HCT116 (cell line): ENCODE measurements around the gene LHX5. TPM values are rescaled to one million over a fixed set of nuclear protein-coding genes. Genes with fewer than 3 reads are reported as not detected.

ENCODE experiments used
- ATAC-seq: fragments of 200-7000 bp; cut with Tn5 transposase; 2 replicates; pipeline ENCODE4 v1.9.1; 2020; ENCODE audit warnings: mild to moderate bottlenecking, moderate library complexity
- BruUV-seq: library from RNA; stranded (reverse); fragments of 400-500 nt; replicated peaks from 2 replicates; lab custom pipeline; 2021; lab: Mats Ljungman, UMichigan
- CTCF ChIA-PET: fragments of 300-600 bp; sonication (Branson Sonifier 250); formaldehyde crosslinking; loops from one replicate; lab custom pipeline; 2021; ENCODE audit warnings: antibody characterized with exemption; lab: Charles Lee
- POLR2A ChIA-PET: fragments of 300-600, 350-600 bp; sonication (Branson Sonifier 250); formaldehyde crosslinking; loops from one replicate; lab custom pipeline; 2021; ENCODE audit warnings: antibody characterized with exemption; lab: Charles Lee
- RAD21 ChIA-PET, 2 experiments: fragments of 300-600 bp; sonication (Branson Sonifier 250); formaldehyde crosslinking; loops; one replicate each; lab custom pipeline; 2023; ENCODE audit warnings: low total read pairs in 2 of 2; ENCODE audit not compliant: uncharacterized antibody in 2 of 2, unreplicated experiment in 2 of 2, low non-redundant PET in 1 of 2; lab: Charles Lee
- DNase-seq: peaks from one replicate; pipeline ENCODE4 v3.0.0-alpha.2; 2010; ENCODE audit warnings: low read depth, low spot score
- H2AFZ ChIP-seq: fragments of 200-600 bp; shearing (Covaris generic), sonication (generic); 2 replicates; pipeline ENCODE4 v1.6.1; 2017; ENCODE audit warnings: low read depth, mixed run types, mixed read lengths, antibody characterized with exemption, low read length; ENCODE audit not compliant: poor library complexity, severe bottlenecking
- H3K27ac ChIP-seq: 2 replicates; pipeline ENCODE4 v1.5.1; 2012; ENCODE audit warnings: low read depth, low read length
- H3K27me3 ChIP-seq: fragments of 200-600 bp; sonication (generic); 2 replicates; pipeline ENCODE4 v1.6.1; 2016; ENCODE audit warnings: mixed run types, low read length, mixed read lengths; ENCODE audit not compliant: insufficient read depth
- H3K36me3 ChIP-seq, 2 experiments: fragments of 200-500 bp in 1 of 2; fragments of 200-600 bp in 1 of 2; sonication (Bioruptor generic) in 1 of 2; sonication (generic) in 1 of 2; 2 replicates each; pipeline versions ENCODE4 v1.5.1 to v1.6.1; 2014 to 2016; ENCODE audit warnings: low read length in 2 of 2, inconsistent platforms in 1 of 2, mixed read lengths in 1 of 2, mixed run types in 1 of 2; ENCODE audit not compliant: insufficient read depth in 2 of 2, control insufficient read depth in 1 of 2
- H3K4me1 ChIP-seq, 2 experiments: fragments of 200-600 bp in 1 of 2; sonication (generic) in 1 of 2; 2 replicates each; pipeline versions ENCODE4 v1.5.1 to v1.6.1; 2012 to 2017; ENCODE audit warnings: low read length in 2 of 2, inconsistent platforms in 1 of 2, mild to moderate bottlenecking in 1 of 2, mixed read lengths in 1 of 2, mixed run types in 1 of 2, moderate library complexity in 1 of 2; ENCODE audit not compliant: insufficient read depth in 2 of 2, control insufficient read depth in 1 of 2
- H3K4me2 ChIP-seq: fragments of 200-600 bp; sonication (generic); 2 replicates; pipeline ENCODE4 v1.6.1; 2017; ENCODE audit warnings: mixed run types, low read length, mixed read lengths
- H3K4me3 ChIP-seq, 2 experiments: fragments of 200-600 bp in 1 of 2; sonication (generic) in 1 of 2; replicated peaks in 1 of 2; 2 replicates each; pipeline ENCODE4 v1.5.1; 2011 to 2016; ENCODE audit warnings: low read length in 2 of 2, control low read depth in 1 of 2, low read depth in 1 of 2, mild to moderate bottlenecking in 1 of 2, mixed read lengths in 1 of 2, mixed run types in 1 of 2
- H3K79me2 ChIP-seq: fragments of 200-600 bp; sonication (generic); 2 replicates; pipeline ENCODE4 v1.6.1; 2017; ENCODE audit warnings: mild to moderate bottlenecking, mixed run types, low read length, moderate library complexity, mixed read lengths; ENCODE audit not compliant: insufficient read depth
- H3K9ac ChIP-seq: fragments of 200-600 bp; sonication (generic); 2 replicates; pipeline ENCODE4 v1.6.1; 2016; ENCODE audit warnings: low read length, mixed read lengths
- H3K9me2 ChIP-seq: fragments of 200-600 bp; sonication (generic), shearing (Covaris generic); 2 replicates; pipeline ENCODE4 v1.6.1; 2017; ENCODE audit warnings: mixed run types, mild to moderate bottlenecking, moderate library complexity; ENCODE audit not compliant: insufficient read depth
- H3K9me3 ChIP-seq, 2 experiments: fragments of 200-500 bp in 1 of 2; fragments of 200-600 bp in 1 of 2; sonication (Bioruptor generic) in 1 of 2; sonication (generic) in 1 of 2; 2 replicates each; pipeline ENCODE4 v1.6.1; 2014 to 2017; ENCODE audit warnings: low read length in 2 of 2, mixed read lengths in 2 of 2, inconsistent platforms in 1 of 2, low read depth in 1 of 2, mild to moderate bottlenecking in 1 of 2, mixed run types in 1 of 2, moderate library complexity in 1 of 2; ENCODE audit not compliant: control insufficient read depth in 1 of 2, insufficient read depth in 1 of 2
- H4K20me1 ChIP-seq: fragments of 200-600 bp; sonication (generic), shearing (Covaris generic); 2 replicates; pipeline ENCODE4 v1.6.1; 2017; ENCODE audit warnings: mixed run types, mild to moderate bottlenecking, moderate library complexity; ENCODE audit not compliant: insufficient read depth
- ATF3 ChIP-seq: IDR thresholded peaks from 2 replicates; pipeline ENCODE4 v1.6.1; 2012
- CBX3 ChIP-seq: IDR thresholded peaks from 2 replicates; pipeline ENCODE4 v1.6.1; 2012; ENCODE audit warnings: low read depth
- EGR1 ChIP-seq: IDR thresholded peaks from 2 replicates; pipeline ENCODE4 v1.6.1; 2012; ENCODE audit warnings: low read depth
- EZH2phosphoT487 ChIP-seq: fragments of 200-600 bp; IDR thresholded peaks from 2 replicates; pipeline ENCODE4 v1.6.1; 2018; ENCODE audit warnings: antibody characterized with exemption, borderline replicate concordance
- POLR2A ChIP-seq: IDR thresholded peaks from 2 replicates; pipeline ENCODE4 v1.7.0; 2011; ENCODE audit warnings: borderline replicate concordance; ENCODE audit not compliant: insufficient read depth, insufficient read length; ENCODE audit errors: extremely low read depth
- SP1 ChIP-seq: IDR thresholded peaks from 2 replicates; pipeline ENCODE4 v1.6.1; 2012; ENCODE audit warnings: low read depth
- SRF ChIP-seq: IDR thresholded peaks from 2 replicates; pipeline ENCODE4 v1.6.1; 2012; ENCODE audit warnings: low read depth
- intact Hi-C: fragments of 100-400 bp; cut with micrococcal nuclease; formaldehyde crosslinking; loops from 2 replicates; pipeline ENCODE4 v1.10.0; 2022
- total RNA-seq: library from RNA; stranded (reverse); gene quantifications from one replicate; pipeline ENCODE4 v1.2.1, GENCODE V29; 2021; ENCODE audit not compliant: unreplicated experiment
- TF ChIP-seq, protein P1 (sequence below), 3 experiments: fragments of 200-600 bp in 1 of 3; sonication (generic) in 1 of 3; IDR thresholded peaks in 2 of 3; conservative IDR thresholded peaks in 1 of 3; 2 replicates each; pipeline ENCODE4 v1.5.1; 2012 to 2017; ENCODE audit warnings: low read depth in 2 of 3, low read length in 2 of 3, antibody characterized with exemption in 1 of 3, borderline replicate concordance in 1 of 3, control low read depth in 1 of 3, mild to moderate bottlenecking in 1 of 3, mixed read lengths in 1 of 3, mixed run types in 1 of 3, moderate library complexity in 1 of 3; ENCODE audit not compliant: insufficient read depth in 1 of 3

Gene LHX5
- total RNA-seq, 1 experiment from 2014 or later = 2.4 TPM

GRCh38 chr12:113456199-113456598, 15.5 kb downstream of the LHX5 start:
- ATAC-seq = no peak
- no peak overlapping the region for H2AFZ ChIP-seq

More at GRCh38 chr12:113456199-113456598, 15.5 kb downstream of the LHX5 start:
- intact Hi-C loops = no loop called here
- no peak for DNase-seq
- Histone ChIP-seq H3K9ac (no peak overlapping the region), H3K4me1 (no peaks in the 10 kb centered on the region), H3K4me2 (no peak overlapping the region), H3K9me3 (no peaks in the 10 kb centered on the region), H3K36me3 (no peaks in the 10 kb centered on the region), H4K20me1 (no peaks in the 10 kb centered on the region), H3K4me3 (no peak overlapping the region), H3K27me3 (peaks cover 21% of the 10 kb centered on the region), H3K9me2 (no peaks in the 10 kb centered on the region), H3K27ac (no peak overlapping the region), H3K79me2 (no peaks in the 10 kb centered on the region)
- ChIA-PET CTCF (no interaction called here), RAD21 (no interaction called here), POLR2A (no interaction called here)
- TF ChIP-seq, protein P1, sequence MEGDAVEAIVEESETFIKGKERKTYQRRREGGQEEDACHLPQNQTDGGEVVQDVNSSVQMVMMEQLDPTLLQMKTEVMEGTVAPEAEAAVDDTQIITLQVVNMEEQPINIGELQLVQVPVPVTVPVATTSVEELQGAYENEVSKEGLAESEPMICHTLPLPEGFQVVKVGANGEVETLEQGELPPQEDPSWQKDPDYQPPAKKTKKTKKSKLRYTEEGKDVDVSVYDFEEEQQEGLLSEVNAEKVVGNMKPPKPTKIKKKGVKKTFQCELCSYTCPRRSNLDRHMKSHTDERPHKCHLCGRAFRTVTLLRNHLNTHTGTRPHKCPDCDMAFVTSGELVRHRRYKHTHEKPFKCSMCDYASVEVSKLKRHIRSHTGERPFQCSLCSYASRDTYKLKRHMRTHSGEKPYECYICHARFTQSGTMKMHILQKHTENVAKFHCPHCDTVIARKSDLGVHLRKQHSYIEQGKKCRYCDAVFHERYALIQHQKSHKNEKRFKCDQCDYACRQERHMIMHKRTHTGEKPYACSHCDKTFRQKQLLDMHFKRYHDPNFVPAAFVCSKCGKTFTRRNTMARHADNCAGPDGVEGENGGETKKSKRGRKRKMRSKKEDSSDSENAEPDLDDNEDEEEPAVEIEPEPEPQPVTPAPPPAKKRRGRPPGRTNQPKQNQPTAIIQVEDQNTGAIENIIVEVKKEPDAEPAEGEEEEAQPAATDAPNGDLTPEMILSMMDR (IDR thresholded peaks at IDR 0.05 in 2 of 3, conservative IDR thresholded peaks at IDR 0.05 in 1 of 3; ENCODE audit: borderline replicate concordance in 1 of 3, insufficient read depth in 1 of 3, low read depth in 2 of 3, low read length in 2 of 3) = no peak
- TF ChIP-seq POLR2A = no peak
- TF ChIP-seq SP1 = no peak
- no peak for TF ChIP-seq CBX3
- TF ChIP-seq SRF = no peak
- no peak for TF ChIP-seq ATF3
- TF ChIP-seq EGR1 = no peak
- TF ChIP-seq EZH2phosphoT487 = no peak
- no TSS peak for BruUV-seq
